Activated naive CD8-positive, alpha-beta T cell treated with anti-CD3 and anti-CD28 coated beads, Interleukin-2, amount 10 ng/mL, durations not matched to agents 7 days and 5 days (primary cell): ENCODE measurements around the gene AGPAT3. TPM values are rescaled to one million over a fixed set of nuclear protein-coding genes. Genes with fewer than 3 reads are reported as not detected.
"Not testable (repeated sequence)": the region's sequence is repeated elsewhere in the genome, so short reads cannot be mapped to it uniquely, and the experiment has no call there.

Experiments used
- ATAC-seq: fragments of 150-1000 bp; cut with Tn5 transposase; one replicate; pipeline ENCODE4 v1.10.0; 2021; ENCODE audit warnings: low read depth, moderate library complexity
- POLR2A ChIA-PET: fragments of 350-600 bp; sonication (Branson Sonifier 250); formaldehyde crosslinking; loops from one replicate; lab custom pipeline; 2021; ENCODE audit warnings: antibody characterized with exemption; lab: Charles Lee
- DNase-seq: peaks from one replicate; pipeline ENCODE4 v3.0.0; 2021
- H3K27ac Mint-ChIP-seq: one replicate; pipeline ENCODE4 v1.8.0; 2022; ENCODE audit warnings: mild to moderate bottlenecking, mixed read lengths
- H3K27me3 Mint-ChIP-seq: one replicate; pipeline ENCODE4 v1.8.0; 2022; ENCODE audit warnings: mild to moderate bottlenecking, moderate library complexity, mixed read lengths
- H3K36me3 Mint-ChIP-seq: one replicate; pipeline ENCODE4 v1.8.0; 2021; ENCODE audit warnings: mild to moderate bottlenecking, mixed read lengths
- H3K4me1 Mint-ChIP-seq: one replicate; pipeline ENCODE4 v1.8.0; 2021; ENCODE audit warnings: mixed read lengths
- H3K4me3 Mint-ChIP-seq: one replicate; pipeline ENCODE4 v1.8.0; 2022; ENCODE audit warnings: mild to moderate bottlenecking, moderate library complexity, mixed read lengths
- H3K9me3 Mint-ChIP-seq: one replicate; pipeline ENCODE4 v1.8.0; 2021; ENCODE audit warnings: mixed read lengths
- total RNA-seq, 2 experiments: library from RNA; stranded (reverse); gene quantifications; one replicate each; pipeline ENCODE4 v1.2.3, GENCODE V29; 2021

Gene AGPAT3
- total RNA-seq, 2 experiments from 2014 or later, result 75.4 to 76.3 TPM

DNA sequence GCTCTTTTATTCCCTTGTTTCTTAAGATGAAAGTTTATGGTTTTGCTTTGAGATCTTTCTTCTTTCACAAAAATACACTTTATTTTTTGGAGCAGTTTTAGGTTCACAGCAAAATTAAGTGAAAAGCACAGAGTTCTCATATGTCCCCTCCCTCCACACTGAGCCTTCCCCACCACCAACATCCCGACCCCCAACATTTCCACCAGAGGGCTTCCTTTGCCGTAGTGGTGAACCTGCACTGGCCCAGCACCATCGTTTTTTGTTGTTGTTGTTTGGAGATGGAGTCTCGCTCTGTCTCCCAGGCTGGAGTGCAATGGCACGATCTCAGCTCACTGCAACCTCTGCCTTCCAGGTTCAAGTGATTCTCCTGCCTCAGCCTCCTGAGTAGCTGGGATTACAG lies 20.1 kb upstream of the AGPAT3 start:
- H3K27ac Mint-ChIP-seq, H3K4me3 Mint-ChIP-seq, H3K27me3 Mint-ChIP-seq, POLR2A ChIA-PET, ATAC-seq, DNase-seq, H3K4me1 Mint-ChIP-seq, H3K36me3 Mint-ChIP-seq: not testable (repeated sequence)
- peaks cover 10% of the 10 kb centered on the region for H3K9me3 Mint-ChIP-seq

DNA sequence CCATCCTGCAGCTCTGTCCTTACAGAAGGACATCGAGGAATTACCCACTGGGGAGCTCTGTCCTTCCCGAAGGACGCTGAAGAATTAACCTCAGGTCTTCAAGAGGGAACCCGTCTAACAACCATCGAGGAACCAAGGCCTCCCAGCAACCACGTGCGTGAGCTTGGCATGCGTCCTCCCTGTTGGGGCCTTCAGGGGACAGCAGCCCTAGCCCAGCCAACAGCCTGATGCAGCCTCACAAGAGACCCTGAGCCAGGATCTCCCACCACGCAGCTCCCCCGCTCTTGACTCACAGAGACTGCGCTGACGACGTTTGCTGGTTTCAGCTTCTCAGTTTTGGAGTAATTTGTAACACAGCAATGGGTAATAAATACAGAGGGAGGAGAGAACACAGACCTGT lies 19.6 kb upstream of the AGPAT3 start:
- Mint-ChIP-seq H3K27me3 (peaks cover 2% of the 10 kb centered on the region), H3K4me3 (no peak overlapping the region), H3K9me3 (peaks cover 10% of the 10 kb centered on the region), H3K36me3 (peaks cover 2% of the 10 kb centered on the region), H3K27ac (no peak overlapping the region), H3K4me1 (peaks cover 10% of the 10 kb centered on the region)
- POLR2A ChIA-PET, result no interaction called here
- no peak for ATAC-seq
- DNase-seq, result no peak

DNA sequence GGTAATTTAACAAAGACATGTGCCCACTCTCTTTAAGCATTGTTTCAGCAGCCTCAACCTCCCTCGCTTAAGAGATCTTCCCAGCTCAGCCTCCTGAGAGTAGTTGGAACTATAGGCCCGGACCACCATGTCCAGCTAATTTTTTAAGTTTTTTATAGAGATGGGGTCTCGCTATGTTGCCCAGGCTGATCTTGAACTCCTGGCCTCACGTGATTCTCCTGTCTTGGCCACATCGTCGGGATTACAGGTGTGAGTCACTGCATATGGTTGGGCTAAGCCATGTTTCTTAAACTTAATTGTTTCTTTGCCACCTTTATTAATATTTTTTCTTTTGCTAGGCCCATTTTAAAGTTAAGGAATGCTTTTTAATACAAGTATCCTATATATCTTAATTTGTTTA lies 18.6 kb upstream of the AGPAT3 start:
- no peak overlapping the region for H3K27ac Mint-ChIP-seq
- no peak for ATAC-seq
- H3K4me1 Mint-ChIP-seq, result peaks cover 10% of the 10 kb centered on the region
- no peak overlapping the region for H3K4me3 Mint-ChIP-seq
- peaks cover 2% of the 10 kb centered on the region for H3K27me3 Mint-ChIP-seq
- H3K36me3 Mint-ChIP-seq, result peaks cover 6% of the 10 kb centered on the region
- POLR2A ChIA-PET, result interaction anchor here (0.7 to 1.2 kb wide), 2 partner anchors 8 to 27 kb away, joined by 3 read pairs; no protein-coding TSS in a partner anchor
- DNase-seq, result no peak
- peaks cover 16% of the 10 kb centered on the region for H3K9me3 Mint-ChIP-seq

DNA sequence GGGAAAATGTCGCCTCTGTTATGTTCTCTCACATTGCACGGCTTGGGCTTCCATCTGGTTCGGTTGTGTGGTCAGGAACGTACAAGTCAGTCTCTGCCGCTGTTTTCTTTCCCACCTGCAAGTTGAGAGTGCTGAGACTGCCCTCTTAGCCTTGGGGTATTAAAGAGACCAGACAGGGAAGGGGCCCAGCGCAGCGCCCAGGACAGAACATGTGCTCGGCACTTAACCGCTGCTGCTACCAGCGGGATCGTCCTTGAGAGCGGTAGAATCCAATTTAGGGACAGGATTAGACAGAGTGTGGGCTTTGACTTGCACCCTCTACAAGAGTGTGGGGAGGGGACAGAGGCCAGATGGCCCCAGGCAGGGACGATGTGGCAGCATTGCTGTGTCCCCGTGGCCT lies 17.7 kb upstream of the AGPAT3 start:
- no peak overlapping the region for H3K27ac Mint-ChIP-seq
- peaks cover 2% of the 10 kb centered on the region for H3K27me3 Mint-ChIP-seq
- POLR2A ChIA-PET, result no interaction called here
- peaks cover 6% of the 10 kb centered on the region for H3K36me3 Mint-ChIP-seq
- peaks cover 10% of the 10 kb centered on the region for H3K4me1 Mint-ChIP-seq
- H3K9me3 Mint-ChIP-seq, result peaks cover 18% of the 10 kb centered on the region
- H3K4me3 Mint-ChIP-seq, result no peak overlapping the region
- no peak for DNase-seq
- no peak for ATAC-seq

DNA sequence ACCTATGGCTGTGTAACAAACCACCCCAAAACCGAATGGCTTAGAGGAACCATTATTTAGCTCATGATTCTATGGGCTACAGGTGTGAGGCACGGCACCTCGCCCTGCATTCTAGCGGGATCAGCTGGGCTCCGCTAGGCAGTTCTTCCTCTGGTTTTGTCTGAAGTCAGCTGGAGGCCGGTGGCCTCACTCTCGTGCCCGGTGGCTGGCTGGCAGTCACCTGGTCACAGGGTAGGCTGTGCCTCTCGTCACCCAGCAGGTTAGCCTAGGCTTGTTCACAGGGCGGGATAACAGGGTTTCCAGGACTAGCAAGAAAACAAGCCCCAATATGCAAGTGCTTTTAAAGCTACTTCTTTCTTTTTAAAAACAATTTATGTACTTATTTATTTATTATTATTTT lies 16.3 kb upstream of the AGPAT3 start:
- H3K4me1 Mint-ChIP-seq, result peaks cover 8% of the 10 kb centered on the region
- POLR2A ChIA-PET, result no interaction called here
- ATAC-seq (no peak), DNase-seq (no peak)
- peaks cover 18% of the 10 kb centered on the region for H3K9me3 Mint-ChIP-seq
- H3K27ac Mint-ChIP-seq, result no peak overlapping the region
- H3K27me3 Mint-ChIP-seq, result peaks cover 2% of the 10 kb centered on the region
- no peak overlapping the region for H3K4me3 Mint-ChIP-seq
- H3K36me3 Mint-ChIP-seq, result peaks cover 5% of the 10 kb centered on the region

DNA sequence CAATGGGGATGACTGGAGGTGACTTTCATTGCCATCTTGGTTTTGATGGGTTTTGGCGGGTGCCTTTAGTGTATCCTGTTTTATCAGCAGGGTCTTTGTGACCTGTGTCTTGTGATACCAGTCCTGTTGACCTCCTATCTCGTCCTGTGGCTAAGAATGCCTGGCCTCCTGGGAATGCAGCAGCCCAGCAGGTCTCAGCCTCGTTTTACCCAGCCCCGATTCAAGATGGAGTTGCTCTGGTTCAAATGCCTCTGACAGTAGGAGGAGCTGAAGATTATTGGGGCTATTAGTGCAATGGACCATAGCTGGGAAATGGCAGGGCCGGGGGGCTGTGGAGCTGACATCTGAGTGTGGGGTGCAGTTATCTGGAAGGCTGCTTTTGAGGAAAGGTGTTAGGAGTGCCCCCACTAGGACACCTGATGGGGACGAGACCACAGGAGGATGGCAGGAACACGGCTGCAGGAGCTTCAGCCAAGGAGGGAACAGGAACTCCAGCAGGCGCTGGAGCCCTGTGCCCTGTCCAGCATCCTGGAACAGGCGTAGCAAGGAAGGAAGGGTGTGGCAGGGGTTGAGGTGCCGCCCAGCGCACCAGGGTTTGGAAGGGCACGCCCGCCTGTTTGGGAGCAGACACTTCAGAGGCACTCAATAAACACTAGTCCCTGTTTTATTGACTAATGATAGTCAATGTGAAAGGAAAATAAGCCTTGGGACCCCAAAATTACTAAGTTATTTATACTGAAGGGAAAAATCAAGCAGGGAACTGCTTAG lies 15.3 kb upstream of the AGPAT3 start:
- ATAC-seq (no peak), DNase-seq (no peak)
- Mint-ChIP-seq H3K36me3 (peaks cover 3% of the 10 kb centered on the region), H3K27me3 (peaks cover 2% of the 10 kb centered on the region), H3K4me3 (no peak overlapping the region), H3K27ac (no peak overlapping the region), H3K4me1 (peaks cover 15% of the 10 kb centered on the region), H3K9me3 (peaks cover 16% of the 10 kb centered on the region)
- POLR2A ChIA-PET, result no interaction called here

GRCh38 chr21:43850728-43851295 lies 14.2 kb upstream of the AGPAT3 start:
- peaks cover 3% of the 10 kb centered on the region for H3K36me3 Mint-ChIP-seq
- POLR2A ChIA-PET, result no interaction called here
- DNase-seq (no peak), ATAC-seq (no peak)
- H3K4me1 Mint-ChIP-seq, result peaks cover 25% of the 10 kb centered on the region
- no peak overlapping the region for H3K4me3 Mint-ChIP-seq
- H3K27ac Mint-ChIP-seq, result no peak overlapping the region
- H3K27me3 Mint-ChIP-seq, result peaks cover 2% of the 10 kb centered on the region
- peaks cover 15% of the 10 kb centered on the region for H3K9me3 Mint-ChIP-seq

DNA sequence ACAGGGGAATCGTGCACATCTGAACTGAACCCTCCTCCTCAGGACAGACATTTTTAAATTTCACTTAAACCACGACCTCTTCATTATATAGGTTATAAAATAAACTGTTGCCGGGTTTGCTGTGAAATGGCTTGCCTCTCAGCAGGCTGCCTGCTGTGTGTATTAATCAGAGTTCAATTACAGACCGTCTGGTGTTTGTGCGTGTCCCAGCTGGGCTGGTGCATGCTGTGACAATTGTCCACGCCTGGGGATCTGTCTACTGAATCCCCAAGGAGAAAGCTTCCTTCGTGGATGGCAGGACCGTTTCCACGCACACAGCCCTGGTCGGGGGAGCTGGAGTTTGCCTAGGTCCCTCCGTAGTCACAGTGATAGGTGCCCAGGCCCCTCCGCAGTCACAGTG lies 13.4 kb upstream of the AGPAT3 start:
- ATAC-seq (no peak), DNase-seq (no peak)
- Mint-ChIP-seq H3K27me3 (peaks cover 2% of the 10 kb centered on the region), H3K36me3 (peaks cover 3% of the 10 kb centered on the region), H3K4me3 (no peak overlapping the region), H3K27ac (no peak overlapping the region), H3K9me3 (peaks cover 15% of the 10 kb centered on the region), H3K4me1 (peaks cover 28% of the 10 kb centered on the region)
- POLR2A ChIA-PET, result no interaction called here

GRCh38 chr21:43853851-43854772 lies 10.9 kb upstream of the AGPAT3 start:
- Mint-ChIP-seq H3K4me3 (peak overlapping the region; percentile 82), H3K9me3 (peaks cover 13% of the 10 kb centered on the region), H3K4me1 (peaks cover 29% of the 10 kb centered on the region), H3K27me3 (peaks cover 2% of the 10 kb centered on the region), H3K36me3 (peaks cover 3% of the 10 kb centered on the region), H3K27ac (peak overlapping the region; percentile 98)
- DNase-seq (no peak), ATAC-seq (no peak)
- POLR2A ChIA-PET, result interaction anchor here (1.2 to 3.7 kb wide), 3 partner anchors 8 to 11 kb away, joined by 3 to 14 read pairs (median 3); partner anchors contain the start of gene AGPAT3

DNA sequence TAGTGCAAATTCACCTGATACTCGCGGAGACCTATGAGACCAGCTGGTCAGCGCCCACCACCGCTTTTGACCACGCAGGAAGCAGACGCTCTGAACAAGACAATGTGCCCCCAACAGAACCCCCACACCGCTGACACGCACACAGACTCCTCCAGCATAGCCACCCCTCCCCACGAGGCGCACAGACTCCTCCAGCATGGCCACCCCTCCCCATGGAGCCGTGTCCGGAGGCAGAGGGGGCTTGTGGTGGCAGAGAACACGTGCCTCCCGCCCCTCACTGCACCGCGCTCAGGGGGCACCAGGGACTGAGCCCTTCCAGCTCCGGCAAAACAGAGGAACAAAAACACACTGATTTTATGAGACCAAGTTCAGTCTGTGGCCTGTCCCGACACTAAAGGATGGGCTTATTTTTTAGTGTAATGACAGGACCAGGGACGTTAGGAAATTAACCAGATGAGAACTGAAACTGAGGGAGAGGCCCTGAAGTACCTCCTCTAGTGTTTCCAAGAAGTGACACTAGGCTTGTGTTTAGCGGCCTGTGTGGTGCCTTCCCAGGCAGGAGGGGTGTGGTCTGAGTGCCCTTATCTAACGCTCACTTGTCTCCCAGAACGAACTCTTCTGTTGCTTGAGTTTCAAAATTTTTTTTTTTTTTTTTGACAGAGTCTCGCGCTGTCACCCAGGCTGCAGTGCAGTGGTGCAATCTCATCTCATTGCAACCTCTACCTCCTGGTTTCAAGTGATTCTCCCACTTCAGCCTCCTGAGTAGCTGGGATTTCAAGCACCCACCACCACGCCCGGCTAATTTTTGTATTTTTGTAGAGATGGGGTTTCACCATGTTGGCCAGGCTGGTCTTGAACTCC lies 10.0 kb upstream of the AGPAT3 start:
- peaks cover 3% of the 10 kb centered on the region for H3K36me3 Mint-ChIP-seq
- H3K9me3 Mint-ChIP-seq, result peaks cover 8% of the 10 kb centered on the region
- H3K27ac Mint-ChIP-seq, result peak overlapping the region; percentile 98
- POLR2A ChIA-PET, result interaction anchor here (0.7 to 3.7 kb wide), 4 partner anchors 9 to 82 kb away, joined by 3 to 14 read pairs (median 4); partner anchors contain the start of gene AGPAT3
- DNase-seq (peak; percentile 64), ATAC-seq (peak; percentile 100)
- H3K4me3 Mint-ChIP-seq, result peak overlapping the region; percentile 82
- no peaks in the 10 kb centered on the region for H3K27me3 Mint-ChIP-seq
- peaks cover 28% of the 10 kb centered on the region for H3K4me1 Mint-ChIP-seq

GRCh38 chr21:43855955-43856354 lies 9.1 kb upstream of the AGPAT3 start:
- no peak for DNase-seq
- Mint-ChIP-seq H3K27ac (peak overlapping the region; percentile 98), H3K36me3 (peaks cover 3% of the 10 kb centered on the region), H3K27me3 (no peaks in the 10 kb centered on the region), H3K9me3 (peaks cover 6% of the 10 kb centered on the region), H3K4me3 (peak overlapping the region; percentile 59), H3K4me1 (peaks cover 28% of the 10 kb centered on the region)
- ATAC-seq, result no peak
- POLR2A ChIA-PET, result interaction anchor here (0.7 to 3.7 kb wide), 2 partner anchors 13 to 81 kb away, joined by 5 to 14 read pairs; no protein-coding TSS in a partner anchor

GRCh38 chr21:43858806-43859648 lies 6.0 kb upstream of the AGPAT3 start:
- ATAC-seq, result no peak
- Mint-ChIP-seq H3K4me1 (peaks cover 28% of the 10 kb centered on the region), H3K27me3 (no peaks in the 10 kb centered on the region), H3K36me3 (no peaks in the 10 kb centered on the region), H3K27ac (peak overlapping the region; percentile 9), H3K9me3 (no peaks in the 10 kb centered on the region), H3K4me3 (no peak overlapping the region)
- POLR2A ChIA-PET, result no interaction called here
- no peak for DNase-seq
